Ascending aorta (tissue), 2 donors: ENCODE results near the gene IGLON5. TPM values are rescaled to one million over a fixed set of nuclear protein-coding genes. Genes with fewer than 3 reads are reported as not detected.

Experiments
- DNase-seq, 2 donors: peaks; one replicate each; pipeline ENCODE4 v3.0.0-alpha.2; 2019; ENCODE audit warnings: low spot score in 2 of 2
- H3K27ac ChIP-seq, 2 donors: fragments of 200-600 bp; sonication (generic); one replicate each; pipeline ENCODE4 v1.5.1; 2016 to 2017; ENCODE audit warnings: mild to moderate bottlenecking in 1 of 2
- H3K27me3 ChIP-seq: fragments of 200-600 bp; sonication (generic); one replicate; pipeline ENCODE4 v1.5.1; 2017
- H3K36me3 ChIP-seq, 2 donors: fragments of 200-600 bp; sonication (generic); one replicate each; pipeline ENCODE4 v1.5.1; 2016
- H3K4me1 ChIP-seq, 2 donors: fragments of 200-600 bp; sonication (generic); one replicate each; pipeline ENCODE4 v1.5.1; 2016 to 2017; ENCODE audit warnings: mild to moderate bottlenecking in 1 of 2
- H3K4me3 ChIP-seq, 2 donors: fragments of 200-600 bp; sonication (generic); one replicate each; pipeline ENCODE4 v1.5.1; 2016 to 2017; ENCODE audit warnings: mild to moderate bottlenecking in 1 of 2
- H3K9me3 ChIP-seq, 2 donors: fragments of 200-600 bp; sonication (generic); one replicate each; pipeline ENCODE4 v1.5.1; 2016
- CTCF ChIP-seq, 3 experiments: fragments of 200-600 bp in 2 of 3; fragments of 450-650 bp in 1 of 3; sonication (generic) in 2 of 3; IDR thresholded peaks; one replicate each; pipeline ENCODE4 v1.5.1; 2016 to 2019; ENCODE audit warnings: antibody characterized with exemption in 3 of 3, mild to moderate bottlenecking in 1 of 3, moderate library complexity in 1 of 3
- intact Hi-C: fragments of 100-400 bp; cut with DNase I; formaldehyde crosslinking; loops from one replicate; pipeline ENCODE4 v1.15.1; 2023
- total RNA-seq: library from RNA; depleted of rRNA; stranded (reverse); fragments of >200 nt; gene quantifications from one replicate; pipeline ENCODE4 v1.1.0, GENCODE V29; 2016

Gene IGLON5
- total RNA-seq, 1 donor from 2014 or later, result 4.9 TPM

GRCh38 chr19:51294211-51294976, 17.1 kb upstream of the IGLON5 start:
- Histone ChIP-seq H3K27me3 (no peaks in the 10 kb centered on the region), H3K36me3 (no peaks in the 10 kb centered on the region), H3K4me1 (no peaks in the 10 kb centered on the region), H3K27ac (no peak overlapping the region), H3K9me3 (no peaks in the 10 kb centered on the region), H3K4me3 (no peak overlapping the region)
- no peak for TF ChIP-seq CTCF (IDR thresholded peaks at IDR 0.05)
- intact Hi-C loops, result no loop called here
- no peak for DNase-seq

DNA sequence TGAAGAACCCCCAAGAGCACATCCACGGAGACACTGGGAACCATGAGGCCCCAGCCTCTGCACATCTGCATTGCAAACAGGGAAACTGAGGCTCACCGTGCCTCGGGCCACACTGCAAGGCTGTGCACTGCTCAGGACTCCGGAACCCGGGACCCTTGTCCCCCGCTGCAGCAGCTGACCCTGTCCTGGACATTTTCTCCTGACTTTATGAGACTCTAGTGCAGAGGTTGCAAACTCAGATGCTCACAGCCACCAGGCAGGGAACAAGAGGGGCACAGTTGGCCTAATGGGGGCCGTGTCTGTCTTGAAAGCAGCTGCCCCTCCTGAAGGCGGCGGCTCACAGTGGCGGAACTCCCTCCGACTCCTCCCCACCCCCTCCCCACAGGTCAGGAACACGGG, 16.5 kb upstream of the IGLON5 start:
- Histone ChIP-seq H3K4me3 (no peak overlapping the region), H3K27me3 (no peaks in the 10 kb centered on the region), H3K27ac (no peak overlapping the region), H3K9me3 (no peaks in the 10 kb centered on the region), H3K36me3 (no peaks in the 10 kb centered on the region), H3K4me1 (no peaks in the 10 kb centered on the region)
- DNase-seq, result no peak
- intact Hi-C loops, result no loop called here
- TF ChIP-seq CTCF (IDR thresholded peaks at IDR 0.05), result no peak

- TF ChIP-seq CTCF (IDR thresholded peaks at IDR 0.05), result no peak
- Histone ChIP-seq H3K27ac (no peak overlapping the region), H3K4me3 (no peak overlapping the region), H3K9me3 (no peaks in the 10 kb centered on the region), H3K27me3 (no peaks in the 10 kb centered on the region), H3K36me3 (no peaks in the 10 kb centered on the region), H3K4me1 (no peaks in the 10 kb centered on the region)
- intact Hi-C loops, result no loop called here
- no peak for DNase-seq
Observed at GRCh38 chr19:51295382-51296126, 15.9 kb upstream of the IGLON5 start.

DNA sequence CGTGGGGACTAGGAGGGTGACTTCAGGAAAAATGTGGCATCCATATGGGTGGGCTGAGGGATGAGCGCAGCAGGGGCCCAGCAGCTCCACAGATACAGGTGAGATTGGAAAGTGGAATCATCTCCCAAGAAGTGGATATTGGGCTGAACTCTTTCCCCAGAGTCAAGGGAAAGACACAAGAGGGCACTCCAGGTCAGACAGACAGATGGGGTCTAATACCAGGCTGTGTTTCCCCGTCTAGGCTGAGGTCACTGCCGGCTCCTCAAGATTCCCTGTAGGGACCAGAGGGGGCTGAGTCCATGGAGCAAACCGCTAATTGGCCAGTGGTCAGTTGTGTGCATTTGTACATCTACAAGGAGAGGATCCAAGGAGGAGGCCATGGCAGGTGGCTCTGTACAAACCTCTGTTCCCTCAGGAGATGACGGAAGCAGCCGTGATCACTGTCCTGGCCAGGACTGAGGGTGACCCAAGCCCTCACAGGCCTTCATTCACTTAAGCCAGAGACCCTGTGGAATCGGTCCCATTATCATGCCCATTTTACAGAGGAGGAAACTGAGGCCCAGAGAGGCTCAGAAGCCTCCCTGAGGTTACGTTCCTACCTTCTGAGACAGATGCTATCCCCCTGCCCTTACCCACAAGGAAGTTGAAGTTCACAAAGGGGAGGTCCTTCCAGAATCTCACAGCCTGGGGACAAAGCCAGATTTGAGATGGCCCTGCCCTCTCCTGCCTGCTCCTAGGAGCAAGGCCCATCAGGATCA, 14.9 kb upstream of the IGLON5 start:
- H3K9me3 ChIP-seq, result no peaks in the 10 kb centered on the region
- intact Hi-C loops, result no loop called here
- H3K27ac ChIP-seq, result no peak overlapping the region
- H3K27me3 ChIP-seq, result no peaks in the 10 kb centered on the region
- no peak for TF ChIP-seq CTCF (IDR thresholded peaks at IDR 0.05)
- no peaks in the 10 kb centered on the region for H3K4me1 ChIP-seq
- H3K4me3 ChIP-seq, result no peak overlapping the region
- no peaks in the 10 kb centered on the region for H3K36me3 ChIP-seq
- DNase-seq, result no peak

GRCh38 chr19:51297406-51297805, 14.0 kb upstream of the IGLON5 start:
- no peak for TF ChIP-seq CTCF (IDR thresholded peaks at IDR 0.05)
- H3K36me3 ChIP-seq, result no peaks in the 10 kb centered on the region
- no peaks in the 10 kb centered on the region for H3K9me3 ChIP-seq
- H3K27me3 ChIP-seq, result no peaks in the 10 kb centered on the region
- no peaks in the 10 kb centered on the region for H3K4me1 ChIP-seq
- intact Hi-C loops, result no loop called here
- no peak for DNase-seq
- no peak overlapping the region for H3K4me3 ChIP-seq
- H3K27ac ChIP-seq, result no peak overlapping the region
